Superior temporal gyrus (tissue), 1 donor: ENCODE data around the gene CELA3A.
"Not testable (repeated sequence)": the region's sequence is repeated elsewhere in the genome, so short reads cannot be mapped to it uniquely, and the experiment has no call there.

Experiments used
- DNase-seq: peaks from one replicate; pipeline ENCODE4 v3.0.0-alpha.2; 2016; ENCODE audit errors: extremely low spot score

CELA3A gene, protein sequence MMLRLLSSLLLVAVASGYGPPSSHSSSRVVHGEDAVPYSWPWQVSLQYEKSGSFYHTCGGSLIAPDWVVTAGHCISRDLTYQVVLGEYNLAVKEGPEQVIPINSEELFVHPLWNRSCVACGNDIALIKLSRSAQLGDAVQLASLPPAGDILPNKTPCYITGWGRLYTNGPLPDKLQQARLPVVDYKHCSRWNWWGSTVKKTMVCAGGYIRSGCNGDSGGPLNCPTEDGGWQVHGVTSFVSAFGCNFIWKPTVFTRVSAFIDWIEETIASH

DNA sequence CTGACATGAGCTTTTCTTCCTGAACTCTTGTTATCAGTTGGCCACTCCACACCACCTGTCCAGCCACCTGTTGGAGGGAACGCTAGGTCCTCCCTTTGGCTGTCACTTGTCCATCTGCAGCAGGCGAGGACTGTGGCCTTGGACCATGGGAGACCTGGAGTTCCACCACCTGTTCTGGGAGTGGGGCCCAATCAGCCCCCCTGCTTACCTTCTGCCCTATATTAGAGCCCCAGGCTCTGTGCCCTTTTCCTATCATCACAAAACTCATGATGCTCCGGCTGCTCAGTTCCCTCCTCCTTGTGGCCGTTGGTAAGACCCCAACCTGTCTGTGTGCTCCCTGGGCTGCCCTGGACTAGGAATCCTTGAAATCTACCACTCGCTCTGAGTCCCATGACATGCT, at the start of gene CELA3A:
CELA3A (plus strand) TSS at position 249 of the 400 bp plus-strand sequence; CDS start at position 267, 18 bp downstream.
- no peak for DNase-seq

DNA sequence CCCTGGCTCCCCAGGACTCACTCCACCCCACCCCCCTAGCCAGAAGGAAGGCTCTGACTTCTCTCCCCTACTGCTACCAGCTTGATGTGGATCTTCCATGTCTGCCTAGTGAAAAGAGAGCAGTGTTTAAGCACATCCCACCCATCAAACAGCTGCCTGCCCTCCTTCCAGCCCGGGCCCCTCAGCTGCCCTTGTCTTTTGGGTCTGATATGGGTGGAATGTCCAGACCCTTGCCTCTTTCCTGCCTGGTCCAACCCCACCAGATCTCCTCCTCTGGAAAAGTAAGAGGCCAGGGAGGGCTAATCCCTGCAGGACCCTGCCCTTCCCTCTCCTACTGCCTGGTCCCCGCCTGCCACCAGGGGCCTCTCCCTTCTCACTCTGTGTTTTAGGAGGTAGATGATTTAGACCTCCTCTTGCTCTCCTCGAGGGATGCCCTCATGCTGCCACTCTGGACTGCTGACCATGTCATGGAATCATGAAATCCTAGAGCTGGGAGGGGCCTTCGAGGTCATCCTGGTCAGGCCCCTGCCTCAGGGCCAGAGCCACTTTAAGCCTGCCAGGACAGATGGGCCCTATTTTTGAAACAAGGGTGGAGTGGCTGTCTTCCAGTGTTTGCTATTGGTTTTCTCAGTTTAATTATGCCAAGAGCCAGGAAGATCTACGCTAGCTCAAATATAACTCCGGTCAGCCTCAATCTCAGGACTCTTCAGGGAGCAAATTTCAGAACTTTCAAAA, 48.5 kb upstream of the CELA3A start:
- no peak for DNase-seq

DNA sequence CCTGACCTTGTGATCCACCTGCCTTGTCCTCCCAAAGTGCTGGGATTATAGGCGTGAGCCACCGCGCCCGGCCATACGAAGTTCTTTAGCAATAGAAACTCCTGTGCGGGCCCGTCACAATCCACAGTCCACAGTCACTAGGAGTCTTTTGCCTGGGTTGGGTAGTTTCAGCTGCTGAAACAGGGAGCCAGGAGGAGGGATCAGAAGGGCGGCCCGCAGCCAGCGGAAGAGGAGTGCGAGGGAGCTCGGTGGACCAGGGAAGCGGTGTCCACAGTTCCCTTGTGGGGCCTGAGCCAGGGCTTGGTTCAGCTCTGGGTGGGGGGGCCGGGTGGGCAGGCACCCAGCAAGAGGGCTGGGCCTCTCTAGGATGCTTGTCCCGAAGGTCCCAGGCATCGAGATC, 46.4 kb upstream of the CELA3A start:
- DNase-seq, result no peak

GRCh38 chr1:21955501-21956281, 45.8 kb upstream of the CELA3A start:
- no peak for DNase-seq

DNA sequence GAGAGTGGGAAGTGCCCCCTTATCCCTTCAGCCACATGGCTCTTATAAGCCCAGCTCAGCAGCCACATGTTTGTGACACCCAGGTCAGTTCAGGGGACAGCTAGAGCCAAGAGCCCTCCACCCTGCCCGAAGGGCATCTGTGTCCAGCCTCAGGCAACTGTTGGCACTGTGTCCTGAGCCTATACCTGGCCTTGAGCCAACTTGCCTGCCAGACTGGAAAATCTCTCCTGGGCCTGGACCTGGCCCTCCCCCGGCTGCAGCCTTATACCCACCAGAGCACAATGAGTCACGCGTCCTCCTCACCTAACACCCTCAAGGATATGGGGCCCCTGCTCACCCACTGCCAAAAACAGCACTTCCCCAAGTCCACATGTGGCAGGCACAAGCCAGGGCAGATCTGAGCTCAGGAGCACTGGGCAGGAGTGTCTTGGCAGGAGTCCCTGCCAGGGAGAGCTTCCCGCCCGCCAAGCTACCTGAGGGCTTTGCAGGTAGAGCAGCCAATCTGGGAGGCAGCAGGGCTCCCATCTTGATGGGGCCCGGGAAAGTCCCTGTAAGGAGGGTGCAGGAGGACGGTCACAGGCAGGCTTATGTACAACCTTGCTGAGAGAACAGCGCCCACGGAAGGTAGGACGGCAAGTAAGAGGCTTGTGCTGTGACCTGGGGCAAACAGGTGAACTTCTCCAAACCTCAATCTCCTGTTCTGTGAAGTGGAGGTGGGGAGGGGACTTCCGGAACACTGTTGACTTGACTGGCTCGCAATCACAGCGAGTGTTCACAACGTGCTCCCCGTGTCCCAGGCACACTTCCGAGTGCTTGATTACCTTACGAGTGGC, 44.5 kb upstream of the CELA3A start:
- DNase-seq, result no peak

DNA sequence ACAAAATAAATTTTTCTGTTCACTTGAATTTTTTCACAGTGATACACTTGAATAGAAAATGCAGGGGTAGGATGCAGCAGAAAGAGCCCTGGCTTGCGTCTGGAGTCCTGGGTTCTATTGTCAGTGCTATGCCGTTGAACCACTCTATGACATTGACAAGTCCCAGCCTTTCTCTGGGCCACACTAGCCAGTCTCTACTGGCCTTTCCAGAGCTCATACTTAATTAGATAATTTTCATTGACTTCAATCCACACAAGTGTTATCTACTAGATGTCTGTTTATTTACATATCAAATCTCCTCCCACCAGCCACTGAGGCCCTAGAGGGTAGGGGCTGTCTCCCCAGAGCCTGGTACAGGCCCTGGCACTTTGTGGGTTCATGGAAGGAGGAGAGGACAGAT, 40.1 kb upstream of the CELA3A start:
- no peak for DNase-seq

DNA sequence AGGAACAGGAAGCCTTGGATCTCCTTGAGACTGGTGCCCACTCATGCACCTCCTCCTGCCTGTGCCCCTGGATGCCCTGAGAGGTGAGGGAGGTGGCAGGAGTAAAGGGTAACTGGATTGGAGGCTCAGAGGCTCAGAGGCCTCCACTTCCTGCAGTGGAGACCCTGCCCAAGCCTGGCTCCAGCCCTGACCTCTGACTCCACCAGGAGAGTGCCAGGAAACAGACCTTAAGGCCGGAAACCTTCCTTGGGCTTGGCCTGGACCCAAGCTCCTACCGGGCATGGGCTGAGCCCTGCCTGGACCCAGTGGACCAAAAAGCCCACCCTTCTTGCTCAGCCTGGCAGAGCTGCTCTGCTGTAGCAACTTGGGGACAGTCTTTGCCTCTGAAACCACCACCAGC, 39.7 kb upstream of the CELA3A start:
- DNase-seq, result no peak

DNA sequence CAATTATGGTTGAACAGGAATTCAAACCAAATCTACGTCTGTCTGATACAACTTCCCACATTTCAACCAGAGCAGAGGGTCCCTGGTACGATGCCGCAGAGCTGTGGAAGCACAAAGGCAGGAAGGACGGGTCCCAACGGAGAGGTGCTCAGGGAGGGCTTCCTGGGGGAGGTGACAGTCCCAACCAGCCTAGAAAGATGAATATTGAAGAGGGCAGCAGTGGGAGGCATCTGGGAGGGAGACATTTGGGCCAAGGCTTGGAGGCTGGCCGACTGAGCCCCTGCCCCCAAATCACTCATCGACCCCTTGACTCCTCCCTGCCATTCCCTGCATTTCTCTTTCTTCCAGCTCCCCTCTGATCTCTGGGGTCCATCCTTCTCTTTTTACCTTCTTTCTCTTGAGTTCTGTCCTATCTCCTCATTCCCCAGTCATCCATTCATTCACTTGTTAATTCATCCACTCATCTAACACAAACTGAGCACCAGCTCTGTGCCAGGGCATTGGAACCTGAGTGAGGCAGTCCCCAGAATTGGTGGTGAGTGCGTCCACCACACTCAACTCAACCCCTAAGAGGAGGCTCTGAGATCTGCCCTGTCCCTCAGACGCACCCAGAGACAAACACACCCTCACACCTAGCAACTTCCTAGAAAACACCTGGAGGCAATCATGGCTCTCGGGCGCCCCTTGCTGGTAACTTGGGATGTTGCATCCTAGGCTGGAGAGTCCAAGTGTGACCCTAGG, 37.8 kb upstream of the CELA3A start:
- peak; percentile 87 for DNase-seq

DNA sequence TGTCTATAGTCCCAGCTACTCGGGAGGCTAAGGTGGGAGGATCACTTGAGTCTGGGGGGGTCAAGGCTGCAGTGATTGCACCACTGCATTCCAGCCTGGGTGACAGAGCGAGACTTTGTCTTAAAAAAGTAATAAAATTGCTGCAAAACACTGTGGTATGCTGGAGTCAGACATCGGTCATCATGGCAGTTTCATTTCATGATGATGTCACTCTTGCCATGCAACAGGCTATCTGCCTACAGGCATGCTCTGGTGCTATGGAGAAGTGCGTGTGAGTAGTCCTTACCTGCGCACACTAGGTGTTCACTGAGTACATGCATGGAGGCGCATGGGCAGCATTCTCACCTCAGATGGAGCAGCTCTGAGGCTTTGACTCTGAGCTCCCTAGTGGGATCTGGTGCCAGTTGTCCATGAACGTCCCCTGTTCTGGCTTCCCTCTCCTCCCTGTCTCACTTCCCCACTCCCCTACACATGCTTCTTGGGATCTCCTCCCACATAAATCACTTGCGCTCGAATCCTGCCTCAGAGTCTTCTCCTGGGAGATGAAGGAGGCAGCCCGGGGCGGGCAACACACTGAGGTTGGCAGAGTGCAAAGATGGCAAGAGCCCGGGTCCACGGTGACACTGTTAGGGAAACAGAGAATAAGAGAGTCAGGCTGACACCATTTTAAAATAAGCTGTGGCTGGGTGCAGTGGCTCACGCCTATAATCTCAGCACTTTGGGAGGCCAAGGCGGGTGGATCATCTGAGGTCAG, 35.0 kb upstream of the CELA3A start:
- DNase-seq, result no peak

DNA sequence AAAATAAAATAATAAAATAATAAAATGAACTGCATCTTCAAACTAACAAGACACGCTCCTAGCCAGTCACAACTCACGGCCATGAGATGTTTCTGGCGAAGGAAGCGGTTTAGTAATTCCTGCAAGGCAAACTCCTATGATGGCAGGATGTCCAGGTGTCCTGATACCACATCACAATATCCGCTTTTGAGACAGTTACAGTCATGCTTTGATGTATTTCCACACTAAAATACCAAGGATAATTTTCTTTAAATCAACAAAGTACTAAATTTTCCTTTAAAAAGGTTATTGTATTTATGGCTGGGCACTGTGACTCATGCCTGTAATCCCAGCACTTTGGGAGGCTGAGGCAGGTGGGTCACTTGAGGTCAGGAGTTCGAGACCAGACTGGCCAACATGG, 34.2 kb upstream of the CELA3A start:
- not testable (repeated sequence) for DNase-seq

DNA sequence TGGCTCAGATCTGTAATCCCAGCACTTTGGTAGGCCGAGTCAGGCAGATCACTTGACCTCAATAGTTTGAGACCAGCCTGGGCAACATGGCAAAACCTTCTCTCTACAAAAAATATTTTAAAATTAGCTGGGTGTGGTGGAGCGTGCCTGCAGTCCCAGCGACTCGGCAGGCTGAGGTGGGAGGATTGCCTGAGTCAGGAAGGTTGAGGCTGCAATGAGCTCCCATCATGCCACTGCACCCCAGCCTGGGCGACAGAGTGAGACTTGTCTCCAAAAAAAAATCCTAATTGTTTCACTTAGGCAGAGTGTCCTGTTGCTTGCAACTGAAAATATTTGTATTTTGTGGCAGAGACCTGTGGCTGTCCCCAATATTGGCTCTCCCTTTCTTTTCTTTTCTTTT, 32.4 kb upstream of the CELA3A start:
- not testable (repeated sequence) for DNase-seq

DNA sequence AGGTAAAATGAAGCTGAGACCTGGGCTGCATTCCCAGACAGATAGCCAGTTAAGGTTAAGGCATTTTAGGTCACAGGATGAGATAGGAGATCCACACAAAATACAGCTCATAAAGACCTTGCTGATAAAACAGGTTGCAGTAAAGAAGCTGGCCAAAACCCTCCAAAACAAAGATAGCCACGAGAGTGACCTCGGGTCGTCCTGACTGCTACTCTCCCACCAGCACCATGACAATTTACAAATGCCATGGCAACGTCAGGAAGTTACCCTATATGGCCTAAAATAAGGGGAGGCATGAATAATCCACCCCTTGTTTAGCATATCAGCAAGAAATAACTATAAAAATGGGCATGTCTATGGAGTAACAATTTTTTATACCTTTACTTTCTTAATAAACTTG, 30.9 kb upstream of the CELA3A start:
- not testable (repeated sequence) for DNase-seq

DNA sequence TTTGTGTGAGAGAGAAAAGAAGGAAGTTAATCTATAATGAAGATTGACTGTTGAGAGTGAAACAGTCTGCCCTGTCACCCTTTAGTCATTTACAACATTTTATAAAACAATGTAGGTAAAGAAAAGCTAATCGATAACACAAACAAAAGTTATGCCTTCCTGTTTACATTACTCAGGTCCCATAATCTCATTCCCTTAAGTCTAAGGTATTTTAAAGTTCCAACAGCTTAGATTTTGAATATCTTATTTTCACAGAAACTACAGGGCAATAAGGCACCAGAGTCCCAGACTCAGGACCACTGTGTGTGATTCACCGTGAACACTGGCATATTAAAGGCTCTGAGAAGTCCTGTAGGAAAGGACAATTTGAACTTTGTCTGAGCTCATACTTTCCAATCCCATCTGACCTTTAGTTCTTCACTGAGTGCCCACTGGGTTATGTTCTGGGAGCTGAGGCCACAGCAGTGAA, 28.4 kb upstream of the CELA3A start:
- not testable (repeated sequence) for DNase-seq

GRCh38 chr1:21973948-21974347, 27.5 kb upstream of the CELA3A start:
- DNase-seq, result not testable (repeated sequence)

DNA sequence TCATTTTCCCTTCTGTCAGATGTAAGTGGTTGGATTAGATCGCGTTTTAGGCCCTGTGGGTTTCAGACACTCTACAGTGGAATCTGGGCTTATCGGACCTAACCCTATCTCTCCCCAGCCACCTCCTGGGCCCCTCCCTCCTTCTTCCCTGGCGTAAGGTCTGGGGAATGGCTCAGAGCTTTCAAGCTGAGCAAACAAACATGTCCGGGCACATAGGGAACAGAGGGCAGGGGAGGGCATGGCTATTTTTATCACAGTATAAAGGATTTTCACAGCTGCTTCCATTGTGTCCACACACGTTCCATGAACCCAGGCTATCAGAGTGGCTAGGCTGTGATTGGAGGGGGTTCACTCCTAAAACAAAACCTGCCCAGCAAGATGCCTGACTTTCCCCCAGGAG, 26.8 kb upstream of the CELA3A start:
- DNase-seq, result not testable (repeated sequence)

- DNase-seq, result not testable (repeated sequence)
Observed at GRCh38 chr1:21975296-21975695, 26.2 kb upstream of the CELA3A start.

DNA sequence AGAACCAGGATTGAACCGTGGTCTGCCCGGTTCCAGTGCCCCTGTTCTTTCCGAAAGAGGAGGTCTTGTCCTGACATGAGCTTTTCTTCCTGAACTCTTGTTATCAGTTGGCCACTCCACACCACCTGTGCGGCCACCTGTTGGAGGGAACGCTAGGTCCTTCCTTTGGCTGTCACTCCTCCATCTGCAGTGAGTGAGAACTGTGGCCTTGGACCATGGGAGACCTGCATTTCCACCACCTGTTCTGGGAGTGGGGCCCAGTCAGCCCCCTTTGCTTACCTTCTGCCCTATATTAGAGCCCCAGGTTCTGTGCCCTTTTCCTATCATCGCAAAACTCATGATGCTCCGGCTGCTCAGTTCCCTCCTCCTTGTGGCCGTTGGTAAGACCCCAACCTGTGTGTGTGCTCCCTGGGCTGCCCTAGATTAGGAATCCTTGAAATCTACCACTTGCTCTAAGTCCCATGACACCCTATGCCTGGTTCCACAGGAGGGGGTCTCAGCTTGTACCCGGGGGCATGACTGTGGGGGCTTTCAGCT, 24.7 kb upstream of the CELA3A start, which contains the start of gene CELA3B:
CELA3B (plus strand) TSS at position 320 of the 537 bp plus-strand sequence; CDS start at position 338, 18 bp downstream.
- DNase-seq, result not testable (repeated sequence)

DNA sequence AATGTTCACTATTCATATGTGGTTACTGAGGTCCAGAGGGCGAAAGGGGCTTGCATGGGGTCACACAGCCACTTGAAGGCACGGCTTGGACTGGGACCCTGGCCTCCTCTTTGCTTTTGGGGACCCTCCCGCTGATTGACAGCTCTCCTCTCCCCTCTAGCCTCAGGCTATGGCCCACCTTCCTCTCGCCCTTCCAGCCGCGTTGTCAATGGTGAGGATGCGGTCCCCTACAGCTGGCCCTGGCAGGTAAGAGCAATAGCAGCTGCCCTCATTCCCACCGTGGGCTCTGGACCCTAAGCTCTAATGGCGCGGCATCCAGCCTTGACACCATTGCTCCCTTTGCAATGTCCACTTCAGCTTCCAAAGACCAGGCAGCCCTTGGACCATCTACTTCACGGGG, 23.2 kb upstream of the CELA3A start:
- DNase-seq, result not testable (repeated sequence)

GRCh38 chr1:21980515-21981220, 20.8 kb upstream of the CELA3A start:
- not testable (repeated sequence) for DNase-seq
